Measurements from ENCODE around the gene GRIFIN. TPM values are rescaled to one million over a fixed set of nuclear protein-coding genes. Genes with fewer than 3 reads are reported as not detected.
A peak's percentile ranks its signal among the peaks of the same experiment; 100 is the strongest.

Gene GRIFIN
- total and polyA plus RNA-seq, 7 donors: not detected

DNA sequence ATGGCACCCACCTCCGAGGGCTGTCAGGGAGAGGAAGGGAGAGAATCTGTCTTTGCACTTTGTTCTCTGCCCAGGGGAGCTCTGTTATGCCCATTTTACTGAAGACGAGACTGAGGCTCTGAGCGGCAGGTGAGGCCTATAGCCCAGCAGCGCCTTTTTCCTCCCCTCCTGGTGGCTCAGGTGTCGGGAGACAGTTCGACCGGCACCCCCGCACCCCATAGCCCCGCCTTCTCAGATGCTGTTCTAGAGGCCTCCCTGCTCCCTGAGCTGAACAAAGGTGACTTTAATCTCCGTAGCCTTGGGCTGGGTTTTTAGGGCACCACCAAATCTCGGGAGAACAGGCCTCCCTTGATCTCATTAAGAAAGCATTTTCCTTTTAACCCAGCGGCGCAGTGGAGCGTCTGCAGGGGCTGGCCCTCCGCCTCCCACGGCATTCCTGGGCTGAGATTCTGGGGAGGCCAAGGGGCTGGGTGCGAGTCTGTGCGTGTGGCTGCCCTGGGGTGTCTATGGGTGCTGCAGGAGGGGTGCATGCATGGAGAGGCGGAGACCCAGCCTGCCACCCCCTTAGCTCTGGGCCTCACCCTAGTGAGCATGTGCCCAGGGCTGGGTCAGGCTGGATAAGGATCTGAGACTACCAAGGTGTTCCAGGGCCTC is 46.7 kb upstream of the GRIFIN start:
- no peak for ATAC-seq
- H3K27me3 ChIP-seq (ENCODE audit: insufficient read depth in 3 of 3, low read length in 2 of 3): peaks cover 0 to 28% (median 25%) of the 10 kb centered on the region in 3 donors
- H3K4me1 ChIP-seq: peaks cover 11% of the 10 kb centered on the region
- WGBS, 3 donors: 60 to 61% (median 61%) methylated on average over 19 of the region's 19 CpGs
- no peak overlapping the region for H3K27ac ChIP-seq
- TF ChIP-seq CTCF (IDR thresholded peaks at IDR 0.05): no peak
- no peaks in the 10 kb centered on the region for H3K9me3 ChIP-seq
- H3K36me3 ChIP-seq (ENCODE audit: insufficient read depth in 1 of 2, low read depth in 1 of 2): no peaks in the 10 kb centered on the region
- H3K4me3 ChIP-seq: peak overlapping the region; percentile 60
- DNase-seq: no peak
- intact Hi-C loops (cut with DNase I): no loop called here

GRCh38 chr7:2521952-2522591 is 45.9 kb upstream of the GRIFIN start:
- H3K4me3 ChIP-seq: peak overlapping the region; percentile 60
- H3K9me3 ChIP-seq: no peaks in the 10 kb centered on the region
- peaks cover 0 to 28% (median 25%) of the 10 kb centered on the region in 3 donors for H3K27me3 ChIP-seq (ENCODE audit: insufficient read depth in 3 of 3, low read length in 2 of 3)
- peak in 1 of 2 donors; percentile 50 for DNase-seq
- ATAC-seq: no peak
- H3K36me3 ChIP-seq (ENCODE audit: insufficient read depth in 1 of 2, low read depth in 1 of 2): no peaks in the 10 kb centered on the region
- 23 to 28% (median 27%) methylated on average over 16 to 17 of the region's 17 CpGs for WGBS, 3 donors
- H3K27ac ChIP-seq: no peak overlapping the region
- TF ChIP-seq CTCF (IDR thresholded peaks at IDR 0.05): no peak
- H3K4me1 ChIP-seq: peaks cover 11% of the 10 kb centered on the region
- intact Hi-C loops (cut with DNase I): no loop called here

GRCh38 chr7:2521341-2521745 is 45.1 kb upstream of the GRIFIN start:
- peaks cover 11% of the 10 kb centered on the region for H3K4me1 ChIP-seq
- no peak overlapping the region for H3K27ac ChIP-seq
- no peak for ATAC-seq
- 21 to 58% (median 42%) methylated on average over 16 to 21 of the region's 21 CpGs for WGBS, 3 donors
- H3K4me3 ChIP-seq: peak overlapping the region; percentile 60
- DNase-seq: no peak
- no peaks in the 10 kb centered on the region for H3K36me3 ChIP-seq (ENCODE audit: insufficient read depth in 1 of 2, low read depth in 1 of 2)
- intact Hi-C loops (cut with DNase I): no loop called here
- H3K9me3 ChIP-seq: no peaks in the 10 kb centered on the region
- peaks cover 0 to 28% (median 25%) of the 10 kb centered on the region in 3 donors for H3K27me3 ChIP-seq (ENCODE audit: insufficient read depth in 3 of 3, low read length in 2 of 3)
- no peak for TF ChIP-seq CTCF (IDR thresholded peaks at IDR 0.05)

- ATAC-seq: no peak
- no peaks in the 10 kb centered on the region for H3K36me3 ChIP-seq (ENCODE audit: insufficient read depth in 1 of 2, low read depth in 1 of 2)
- intact Hi-C loops (cut with DNase I): no loop called here
- H3K27ac ChIP-seq: no peak overlapping the region
- H3K9me3 ChIP-seq: no peaks in the 10 kb centered on the region
- no peak for TF ChIP-seq CTCF (IDR thresholded peaks at IDR 0.05)
- WGBS, 3 donors: 26 to 39% (median 29%) methylated on average over 12 of the region's 12 CpGs
- H3K4me1 ChIP-seq: peaks cover 11% of the 10 kb centered on the region
- peaks cover 0 to 26% (median 23%) of the 10 kb centered on the region in 3 donors for H3K27me3 ChIP-seq (ENCODE audit: insufficient read depth in 3 of 3, low read length in 2 of 3)
- peak overlapping the region; percentile 60 for H3K4me3 ChIP-seq
- no peak for DNase-seq
Observed at GRCh38 chr7:2520761-2521290, 44.6 kb upstream of the GRIFIN start.

Data from psoas muscle (tissue), 8 donors.